ENCODE data around the gene ERAP2. TPM values are rescaled to one million over a fixed set of nuclear protein-coding genes. Genes with fewer than 3 reads are reported as not detected.

ERAP2 gene
- total RNA-seq, 2 experiments from 2014 or later, result 19.5 to 29.3 TPM

GRCh38 chr5:96941140-96941539 is 64.8 kb downstream of the ERAP2 start:
- Histone ChIP-seq H4K20me1 (ENCODE audit: insufficient read depth, low read length) (peaks cover 14% of the 10 kb centered on the region; the same call in 1 of the 2 replicates), H2AFZ (ENCODE audit: low read length) (no peak overlapping the region), H3K36me3 (ENCODE audit: insufficient read depth, low read length) (peaks cover 40% of the 10 kb centered on the region), H3K9me2 (ENCODE audit: insufficient read depth, low read length) (no peaks in the 10 kb centered on the region), H3K4me1 (ENCODE audit: insufficient read depth, low read length, poor library complexity, severe bottlenecking) (peaks cover 47% of the 10 kb centered on the region), H3K4me2 (ENCODE audit: low read length) (no peak overlapping the region), H3K9me3 (ENCODE audit: low read length) (no peaks in the 10 kb centered on the region), H3K27ac (ENCODE audit: low read depth, low read length, poor library complexity, severe bottlenecking) (no peak overlapping the region), H3K79me2 (ENCODE audit: insufficient read depth, low read depth, low read length) (peaks cover 91% of the 10 kb centered on the region), H3K4me3 (ENCODE audit: low read depth, low read length, poor library complexity, severe bottlenecking) (no peak overlapping the region)
- ChIA-PET CTCF (ENCODE audit: unreplicated experiment) (interaction anchor here (0.6 kb wide), 1 partner anchor 72 kb away, joined by 3 read pairs; no protein-coding TSS in a partner anchor), POLR2A (interaction anchor here (1.3 to 2.0 kb wide), 4 partner anchors 12 to 65 kb away, joined by 5 to 11 read pairs (median 6); partner anchors contain the start of gene ERAP2)
- BruUV-seq (replicated peaks), result no TSS peak
- intact Hi-C loops (cut with micrococcal nuclease; ENCODE audit: unreplicated experiment), result no loop called here
- DNase-seq (ENCODE audit: low spot score), result no peak
- no peak for TF ChIP-seq EZH2phosphoT487 (IDR thresholded peaks at IDR 0.05; ENCODE audit: borderline replicate concordance, low read depth, low read length)
- TF ChIP-seq CTCF (conservative IDR thresholded peaks at IDR 0.05; ENCODE audit: low read length), result no peak

GRCh38 chr5:96942078-96942477 is 65.8 kb downstream of the ERAP2 start:
- Histone ChIP-seq H3K4me1 (ENCODE audit: insufficient read depth, low read length, poor library complexity, severe bottlenecking) (peaks cover 49% of the 10 kb centered on the region), H3K4me3 (ENCODE audit: low read depth, low read length, poor library complexity, severe bottlenecking) (no peak overlapping the region), H3K4me2 (ENCODE audit: low read length) (no peak overlapping the region), H4K20me1 (ENCODE audit: insufficient read depth, low read length) (peaks cover 14% of the 10 kb centered on the region; the same call in 1 of the 2 replicates), H3K9me2 (ENCODE audit: insufficient read depth, low read length) (no peaks in the 10 kb centered on the region), H3K27ac (ENCODE audit: low read depth, low read length, poor library complexity, severe bottlenecking) (no peak overlapping the region), H3K36me3 (ENCODE audit: insufficient read depth, low read length) (peaks cover 40% of the 10 kb centered on the region), H3K79me2 (ENCODE audit: insufficient read depth, low read depth, low read length) (peaks cover 91% of the 10 kb centered on the region), H3K9me3 (ENCODE audit: low read length) (no peaks in the 10 kb centered on the region; the same call in 1 of the 2 replicates), H2AFZ (ENCODE audit: low read length) (no peak overlapping the region)
- intact Hi-C loops (cut with micrococcal nuclease; ENCODE audit: unreplicated experiment), result no loop called here
- TF ChIP-seq EZH2phosphoT487 (IDR thresholded peaks at IDR 0.05; ENCODE audit: borderline replicate concordance, low read depth, low read length) (no peak), CTCF (conservative IDR thresholded peaks at IDR 0.05; ENCODE audit: low read length) (no peak)
- CTCF ChIA-PET (ENCODE audit: unreplicated experiment), result no interaction called here
- no peak for DNase-seq (ENCODE audit: low spot score)
- POLR2A ChIA-PET, result interaction anchor here (0.7 to 1.6 kb wide), 6 partner anchors 9 to 54 kb away, joined by 3 to 10 read pairs (median 4); no protein-coding TSS in a partner anchor
- no TSS peak for BruUV-seq (replicated peaks)

- Histone ChIP-seq H3K36me3 (ENCODE audit: insufficient read depth, low read length) (peaks cover 39% of the 10 kb centered on the region), H3K9me2 (ENCODE audit: insufficient read depth, low read length) (no peaks in the 10 kb centered on the region), H4K20me1 (ENCODE audit: insufficient read depth, low read length) (peaks cover 8% of the 10 kb centered on the region; the same call in 1 of the 2 replicates), H2AFZ (ENCODE audit: low read length) (no peak overlapping the region), H3K27ac (ENCODE audit: low read depth, low read length, poor library complexity, severe bottlenecking) (no peak overlapping the region), H3K9me3 (ENCODE audit: low read length) (no peaks in the 10 kb centered on the region; the same call in 1 of the 2 replicates), H3K4me3 (ENCODE audit: low read depth, low read length, poor library complexity, severe bottlenecking) (no peak overlapping the region), H3K4me1 (ENCODE audit: insufficient read depth, low read length, poor library complexity, severe bottlenecking) (peaks cover 43% of the 10 kb centered on the region), H3K79me2 (ENCODE audit: insufficient read depth, low read depth, low read length) (peaks cover 91% of the 10 kb centered on the region), H3K4me2 (ENCODE audit: low read length) (no peak overlapping the region)
- ChIA-PET POLR2A (interaction anchor here (0.6 to 1.7 kb wide), 7 partner anchors 10 to 129 kb away, joined by 3 to 6 read pairs (median 3); partner anchors contain the start of gene ERAP2), CTCF (ENCODE audit: unreplicated experiment) (no interaction called here)
- TF ChIP-seq CTCF (conservative IDR thresholded peaks at IDR 0.05; ENCODE audit: low read length) (no peak), EZH2phosphoT487 (IDR thresholded peaks at IDR 0.05; ENCODE audit: borderline replicate concordance, low read depth, low read length) (no peak)
- no peak for DNase-seq (ENCODE audit: low spot score)
- no TSS peak for BruUV-seq (replicated peaks)
- intact Hi-C loops (cut with micrococcal nuclease; ENCODE audit: unreplicated experiment), result no loop called here
Observed at GRCh38 chr5:96942911-96943310, 66.6 kb downstream of the ERAP2 start.
